DND-41 (cell line): ENCODE measurements around the gene PLA2R1.

Experiments used
- CTCF ChIP-seq: IDR thresholded peaks from 2 replicates; pipeline ENCODE4 v1.5.1; 2012; ENCODE audit warnings: borderline replicate concordance, low read length, moderate library complexity, mild to moderate bottlenecking; ENCODE audit not compliant: poor library complexity, severe bottlenecking; ENCODE audit errors: extremely low read depth
- EZH2 ChIP-seq: IDR thresholded peaks from 3 replicates; pipeline ENCODE4 v1.6.1; 2012; ENCODE audit warnings: borderline replicate concordance, low read depth, mild to moderate bottlenecking, moderate library complexity, low read length, inconsistent platforms; ENCODE audit not compliant: severe bottlenecking

DNA sequence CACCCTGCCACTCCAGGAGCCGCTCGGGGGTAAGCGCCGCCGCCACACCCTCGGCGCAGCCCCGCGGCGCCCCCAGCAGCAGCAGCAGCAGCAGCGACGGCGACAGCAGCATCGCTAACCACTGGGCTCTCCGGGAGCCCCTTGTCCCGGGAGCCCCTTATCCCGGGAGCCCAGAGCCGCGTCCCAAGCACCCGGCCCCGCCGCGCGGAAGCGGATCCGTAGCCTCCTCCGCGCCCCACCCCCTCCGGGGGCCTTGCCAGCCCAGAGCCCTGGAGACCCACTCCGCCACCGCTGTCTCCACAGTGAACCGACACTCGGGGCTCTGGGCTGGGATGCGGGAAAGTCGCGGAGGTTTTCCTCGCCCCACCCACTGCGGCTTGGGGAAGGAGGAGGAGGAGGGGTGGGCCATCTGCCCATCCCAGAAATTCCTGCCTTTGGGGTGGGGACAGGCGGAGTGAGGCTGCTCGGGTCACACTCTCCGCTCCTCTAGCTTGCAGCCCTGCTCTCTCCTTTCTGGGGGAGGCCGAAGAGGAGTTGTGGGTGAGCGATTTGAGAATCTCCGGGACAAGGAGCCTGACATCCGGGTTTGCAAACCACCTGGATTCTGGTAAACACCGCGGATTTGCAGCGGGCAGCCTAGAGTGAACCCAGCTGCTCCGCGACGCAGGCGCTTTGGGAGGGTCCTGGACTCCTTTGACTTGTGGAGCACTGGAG, at the start of gene PLA2R1:
- TF ChIP-seq CTCF (no peak), EZH2 (no peak)
